ENCODE data around the gene TM9SF4.
A peak's percentile ranks its signal among the peaks of the same experiment; 100 is the strongest.

TM9SF4 gene

GRCh38 chr20:32130965-32131364 is 21.5 kb downstream of the TM9SF4 start:
- no peak for DNase-seq

- no peak for DNase-seq
Measured at GRCh38 chr20:32132911-32133549, 23.5 kb downstream of the TM9SF4 start.

DNA sequence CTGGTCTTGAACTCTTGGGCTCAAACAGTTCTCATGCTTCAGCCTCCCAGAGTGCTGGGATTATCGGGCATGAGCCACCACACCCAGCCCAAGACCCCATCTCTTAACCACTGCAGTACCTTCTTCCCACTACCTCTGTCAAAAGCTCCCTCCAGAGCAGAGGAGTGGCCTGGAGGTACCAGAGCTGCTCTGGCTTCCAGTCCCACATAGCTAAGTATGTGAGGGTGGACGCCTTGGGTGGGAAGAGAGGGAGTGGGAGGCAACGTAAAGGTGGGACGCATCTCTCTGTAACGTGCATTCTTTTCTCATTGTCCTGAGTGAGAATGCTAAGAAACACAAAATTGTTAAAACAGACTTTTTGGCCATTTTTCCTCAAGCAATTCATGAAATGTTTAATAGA is 24.5 kb downstream of the TM9SF4 start:
- DNase-seq, result no peak

DNA sequence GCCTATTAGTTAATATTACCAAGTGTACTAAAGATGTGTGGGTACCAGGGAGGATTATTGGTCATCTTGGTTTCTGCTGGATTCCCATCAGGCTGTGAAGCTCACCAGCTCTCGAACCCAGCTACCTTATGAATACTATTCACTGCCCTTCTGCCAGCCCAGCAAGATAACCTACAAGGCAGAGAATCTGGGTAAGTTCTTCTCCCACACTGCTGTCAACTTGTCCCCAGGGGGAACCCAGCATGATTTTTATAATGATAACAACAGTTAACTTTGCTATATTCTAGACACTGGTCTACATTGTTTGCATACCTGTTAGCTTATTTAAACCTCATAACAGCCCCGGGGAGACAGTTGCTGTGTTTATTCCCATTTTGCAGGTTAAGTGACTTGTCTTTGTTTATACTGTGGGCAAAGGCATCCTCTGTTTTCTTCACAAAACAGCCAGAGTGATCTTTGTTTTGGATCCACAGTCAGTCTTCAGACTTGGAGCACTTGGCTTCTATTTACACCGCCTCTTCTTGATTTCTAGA is 26.5 kb downstream of the TM9SF4 start:
- no peak for DNase-seq

DNA sequence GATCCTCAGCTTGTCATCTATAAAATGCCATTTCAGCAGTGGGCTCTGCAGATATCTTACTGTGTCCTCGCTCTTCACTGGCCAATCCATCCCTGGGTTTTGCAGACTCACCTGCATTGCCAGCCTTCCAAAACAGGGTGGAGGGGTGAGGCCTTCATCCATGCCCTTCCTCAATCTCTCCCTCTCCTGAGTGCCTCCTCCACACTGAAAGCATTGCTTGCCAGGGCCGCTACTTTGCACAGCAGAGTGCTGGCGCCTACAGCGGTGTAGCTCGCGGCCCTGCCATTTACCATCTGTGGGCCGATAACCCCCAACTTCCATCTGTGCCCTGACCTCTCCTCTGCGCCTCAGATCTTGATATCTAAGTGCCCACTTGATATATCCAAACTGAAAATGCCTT is 29.4 kb downstream of the TM9SF4 start:
- no peak for DNase-seq

DNA sequence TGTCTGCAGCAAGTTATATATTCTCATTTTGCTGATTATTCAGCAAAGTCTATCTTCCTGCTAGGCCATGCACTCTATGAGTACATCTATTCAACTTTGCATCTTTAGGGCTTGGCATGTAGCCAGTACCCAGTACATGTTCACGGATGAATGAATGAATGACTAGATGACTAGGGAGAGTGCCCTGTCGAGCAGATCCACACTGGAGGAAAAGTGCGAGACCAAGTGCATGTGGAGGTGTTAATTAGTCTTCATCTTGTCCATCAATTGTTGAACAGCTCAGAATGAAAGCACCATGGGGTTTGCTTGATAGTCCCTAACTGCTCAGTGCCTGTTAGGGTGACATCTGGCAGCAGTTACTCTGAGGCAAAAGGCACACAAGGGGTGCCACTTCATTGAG is 30.4 kb downstream of the TM9SF4 start:
- DNase-seq, result no peak

DNA sequence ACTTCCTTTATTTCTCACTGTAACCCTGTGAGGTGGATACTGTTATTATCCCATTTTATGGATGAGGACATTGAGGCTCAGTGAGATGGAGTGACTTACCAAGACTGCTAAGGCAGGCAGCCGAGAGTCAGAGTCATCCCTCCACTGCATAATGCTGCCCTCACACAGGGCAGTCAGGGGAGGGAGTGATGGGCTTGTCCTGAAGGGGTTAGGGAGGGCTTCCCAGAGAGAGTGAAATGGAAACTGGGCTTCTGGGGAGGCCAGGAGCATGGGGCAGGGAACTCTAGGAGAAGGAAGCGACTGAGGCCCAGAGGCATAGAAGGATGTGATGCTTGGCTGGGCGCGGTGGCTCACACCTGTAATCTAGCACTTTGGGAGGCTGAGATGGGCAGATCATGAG is 31.1 kb downstream of the TM9SF4 start:
- no peak for DNase-seq

DNA sequence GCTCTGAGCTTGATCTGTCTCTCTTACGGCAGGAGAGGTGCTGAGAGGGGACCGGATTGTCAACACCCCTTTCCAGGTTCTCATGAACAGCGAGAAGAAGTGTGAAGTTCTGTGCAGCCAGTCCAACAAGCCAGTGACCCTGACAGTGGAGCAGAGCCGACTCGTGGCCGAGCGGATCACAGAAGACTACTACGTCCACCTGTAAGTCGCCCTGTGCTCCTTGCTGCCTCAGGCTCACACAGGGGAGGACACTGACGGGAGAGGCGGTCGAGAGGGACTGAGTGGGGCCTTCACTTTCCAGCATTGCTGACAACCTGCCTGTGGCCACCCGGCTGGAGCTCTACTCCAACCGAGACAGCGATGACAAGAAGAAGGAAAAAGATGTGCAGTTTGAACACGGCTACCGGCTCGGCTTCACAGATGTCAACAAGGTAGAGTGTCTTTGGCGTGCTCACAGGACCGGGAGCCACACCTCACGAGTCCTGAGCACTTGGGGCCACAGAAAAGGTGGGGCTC is 32.0 kb downstream of the TM9SF4 start:
- no peak for DNase-seq

DNA sequence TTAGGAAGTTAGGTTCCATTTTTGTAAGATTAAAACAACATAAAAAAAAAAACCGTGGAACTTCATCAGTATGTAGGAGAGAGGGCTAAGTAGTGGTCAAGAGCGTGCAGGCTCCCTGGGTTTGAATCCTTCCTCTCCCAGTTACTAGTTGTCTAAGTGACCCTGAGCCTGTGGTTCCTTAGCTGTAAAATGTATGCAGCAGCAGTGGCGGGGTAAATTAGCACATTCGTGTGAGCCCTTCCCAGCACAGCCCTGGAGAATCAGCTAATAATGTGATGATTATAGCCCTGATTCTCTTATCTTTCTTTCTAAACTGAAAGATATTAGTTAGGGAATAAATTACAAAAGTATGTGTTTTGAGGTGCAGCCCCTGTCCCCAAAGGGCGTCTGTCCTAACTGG is 32.6 kb downstream of the TM9SF4 start:
- DNase-seq, result no peak

DNA sequence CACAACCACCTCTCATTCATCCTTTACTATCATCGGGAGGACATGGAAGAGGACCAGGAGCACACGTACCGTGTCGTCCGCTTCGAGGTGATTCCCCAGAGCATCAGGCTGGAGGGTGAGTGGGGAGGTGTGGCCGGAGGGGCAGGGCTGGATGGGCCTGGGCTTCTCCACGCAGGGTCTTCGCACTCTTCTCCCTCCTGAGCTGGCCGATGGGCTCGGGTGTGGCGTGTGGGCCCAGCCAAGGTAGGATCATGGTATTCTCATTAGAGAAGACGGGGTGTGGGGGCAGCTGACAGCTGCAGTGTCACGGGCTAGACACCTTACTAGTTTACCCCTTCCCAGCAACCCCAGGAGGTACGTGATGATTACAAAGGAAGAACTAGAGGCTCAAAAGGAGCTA is 33.5 kb downstream of the TM9SF4 start:
- DNase-seq, result no peak

DNA sequence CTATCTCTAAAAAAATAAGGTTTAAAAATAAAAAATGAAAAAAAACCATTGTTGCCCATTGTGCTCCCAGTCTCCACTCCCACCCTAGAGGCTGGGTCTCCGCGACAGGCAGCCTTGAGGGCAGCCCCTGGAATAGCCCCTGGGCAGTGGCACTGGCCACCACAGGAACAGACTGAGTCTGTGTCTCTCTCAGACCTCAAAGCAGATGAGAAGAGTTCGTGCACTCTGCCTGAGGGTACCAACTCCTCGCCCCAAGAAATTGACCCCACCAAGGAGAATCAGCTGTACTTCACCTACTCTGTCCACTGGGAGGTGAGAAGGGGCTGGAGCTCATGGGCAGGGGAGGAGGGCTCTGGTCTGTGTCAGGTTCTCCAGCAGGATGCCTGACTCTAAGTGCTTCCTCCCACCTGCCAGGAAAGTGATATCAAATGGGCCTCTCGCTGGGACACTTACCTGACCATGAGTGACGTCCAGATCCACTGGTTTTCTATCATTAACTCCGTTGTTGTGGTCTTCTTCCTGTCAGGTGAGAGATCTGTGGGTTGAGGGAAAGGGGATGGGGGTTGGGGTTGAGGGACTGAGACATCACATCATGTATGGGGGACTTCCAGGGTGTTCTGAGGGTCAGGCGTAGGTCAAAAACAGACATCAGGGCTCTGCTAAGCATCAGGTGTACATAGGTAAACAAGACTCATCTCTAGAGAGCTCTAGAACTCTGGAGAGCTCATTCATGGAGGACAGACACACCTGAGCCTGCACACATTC is 35.6 kb downstream of the TM9SF4 start:
- DNase-seq, result no peak

DNA sequence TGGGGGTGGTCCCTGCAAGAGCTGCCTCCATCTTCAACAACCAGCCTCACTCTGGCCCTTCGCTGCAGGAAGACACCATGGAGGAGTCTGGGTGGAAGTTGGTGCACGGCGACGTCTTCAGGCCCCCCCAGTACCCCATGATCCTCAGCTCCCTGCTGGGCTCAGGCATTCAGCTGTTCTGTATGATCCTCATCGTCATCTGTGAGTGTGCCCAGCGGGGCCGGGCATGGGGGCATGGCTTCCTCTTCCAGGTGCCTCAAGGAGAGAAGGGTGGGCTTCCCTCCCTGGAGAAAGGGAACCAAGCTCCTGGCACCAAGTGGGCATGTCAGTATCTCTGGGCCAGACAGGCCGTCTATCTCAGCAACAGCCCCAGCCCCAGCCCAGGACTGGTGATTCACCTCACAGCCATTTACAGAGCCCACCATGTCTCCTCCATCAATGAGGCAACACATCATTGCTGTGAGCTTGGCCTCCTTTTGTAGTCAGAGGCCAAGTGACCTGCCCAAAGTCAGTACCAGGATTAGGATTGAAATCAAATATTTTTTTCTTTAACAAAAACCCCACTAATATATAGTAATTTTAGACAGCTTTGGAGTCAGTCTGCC is 40.2 kb downstream of the TM9SF4 start:
- no peak for DNase-seq

DNA sequence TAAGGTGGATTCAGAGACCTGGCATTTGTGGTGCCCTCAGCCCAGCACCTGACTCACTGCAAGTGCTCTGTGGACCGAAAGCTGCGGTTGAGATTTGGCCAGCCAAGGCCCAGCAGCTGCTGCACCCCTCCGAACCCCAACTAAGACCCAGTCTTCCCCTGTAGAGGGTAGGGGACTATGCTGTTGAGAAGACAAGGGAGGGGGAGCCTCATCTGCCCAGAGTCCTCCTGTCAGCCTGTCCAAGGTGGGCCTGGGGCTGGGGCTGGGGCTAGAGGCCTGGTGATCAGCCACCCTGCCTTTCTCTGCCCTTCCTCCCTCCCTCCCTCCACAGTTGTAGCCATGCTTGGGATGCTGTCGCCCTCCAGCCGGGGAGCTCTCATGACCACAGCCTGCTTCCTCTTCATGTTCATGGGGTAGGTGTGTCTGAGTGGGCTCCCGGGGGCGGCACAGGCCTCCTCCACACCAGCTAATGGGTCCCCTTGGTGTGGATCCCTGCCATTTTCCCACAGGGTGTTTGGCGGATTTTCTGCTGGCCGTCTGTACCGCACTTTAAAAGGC is 40.9 kb downstream of the TM9SF4 start:
- no peak for DNase-seq

DNA sequence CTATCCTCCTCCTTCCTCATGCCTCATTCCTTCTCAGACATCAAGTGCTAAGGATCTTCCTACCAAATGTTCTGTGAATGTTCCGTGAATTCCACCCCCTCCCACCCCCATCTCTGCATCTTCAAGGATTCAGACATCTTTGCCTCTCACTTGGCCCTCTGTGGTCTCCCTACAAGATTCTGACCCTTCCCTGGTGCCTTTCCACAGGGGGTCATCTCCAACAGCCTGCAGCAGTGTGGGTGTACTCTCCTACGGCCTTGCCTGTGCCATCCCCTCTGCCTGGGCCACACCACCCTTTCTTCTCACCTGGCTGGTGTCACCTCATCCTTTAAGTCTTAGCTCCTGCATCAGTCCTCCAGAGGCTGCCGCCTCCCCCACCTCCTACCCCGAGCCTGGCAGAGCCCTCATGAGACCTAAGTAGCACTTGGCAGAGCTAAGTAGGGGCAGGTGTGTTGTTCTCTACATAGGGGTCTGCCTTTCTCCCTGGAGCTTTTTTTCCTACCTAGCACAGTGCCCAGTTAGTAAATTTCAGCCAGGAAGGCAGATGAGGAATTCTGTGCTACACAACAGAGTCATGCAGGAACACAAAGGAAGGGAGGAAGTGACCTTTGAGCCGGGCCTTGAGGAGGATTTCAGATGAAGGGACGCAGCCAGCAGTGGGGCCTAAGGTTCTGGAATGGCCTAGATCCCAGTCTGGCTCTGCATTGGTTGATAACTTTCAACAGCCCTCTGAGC is 43.1 kb downstream of the TM9SF4 start:
- DNase-seq, result no peak

DNA sequence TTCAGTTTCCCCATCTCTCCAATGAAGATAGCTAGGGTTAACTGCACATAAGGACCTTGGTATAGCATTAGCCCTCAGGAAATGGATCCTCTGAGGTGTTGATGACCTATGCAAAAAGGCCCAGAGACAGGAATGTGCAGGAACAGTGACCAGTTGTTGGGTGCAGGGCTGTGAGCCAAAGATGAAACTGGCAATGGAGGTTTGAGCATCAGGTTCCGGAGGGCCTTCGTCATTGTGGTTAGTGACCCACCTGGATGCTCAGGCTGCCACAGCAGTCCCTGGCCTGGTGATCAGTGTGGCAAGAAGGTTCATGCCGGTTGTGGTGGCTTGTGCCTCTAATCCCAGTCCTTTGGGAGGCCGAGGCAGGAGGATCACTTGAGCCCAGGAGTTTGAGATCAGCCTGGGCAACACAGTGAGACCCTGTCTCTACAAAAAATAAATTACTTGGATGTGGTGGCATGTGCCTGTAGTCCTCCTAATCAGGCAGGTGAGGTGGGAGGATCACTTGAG is 43.7 kb downstream of the TM9SF4 start:
- DNase-seq, result no peak

GRCh38 chr20:32153771-32154170 is 44.3 kb downstream of the TM9SF4 start:
- no peak for DNase-seq

DNA sequence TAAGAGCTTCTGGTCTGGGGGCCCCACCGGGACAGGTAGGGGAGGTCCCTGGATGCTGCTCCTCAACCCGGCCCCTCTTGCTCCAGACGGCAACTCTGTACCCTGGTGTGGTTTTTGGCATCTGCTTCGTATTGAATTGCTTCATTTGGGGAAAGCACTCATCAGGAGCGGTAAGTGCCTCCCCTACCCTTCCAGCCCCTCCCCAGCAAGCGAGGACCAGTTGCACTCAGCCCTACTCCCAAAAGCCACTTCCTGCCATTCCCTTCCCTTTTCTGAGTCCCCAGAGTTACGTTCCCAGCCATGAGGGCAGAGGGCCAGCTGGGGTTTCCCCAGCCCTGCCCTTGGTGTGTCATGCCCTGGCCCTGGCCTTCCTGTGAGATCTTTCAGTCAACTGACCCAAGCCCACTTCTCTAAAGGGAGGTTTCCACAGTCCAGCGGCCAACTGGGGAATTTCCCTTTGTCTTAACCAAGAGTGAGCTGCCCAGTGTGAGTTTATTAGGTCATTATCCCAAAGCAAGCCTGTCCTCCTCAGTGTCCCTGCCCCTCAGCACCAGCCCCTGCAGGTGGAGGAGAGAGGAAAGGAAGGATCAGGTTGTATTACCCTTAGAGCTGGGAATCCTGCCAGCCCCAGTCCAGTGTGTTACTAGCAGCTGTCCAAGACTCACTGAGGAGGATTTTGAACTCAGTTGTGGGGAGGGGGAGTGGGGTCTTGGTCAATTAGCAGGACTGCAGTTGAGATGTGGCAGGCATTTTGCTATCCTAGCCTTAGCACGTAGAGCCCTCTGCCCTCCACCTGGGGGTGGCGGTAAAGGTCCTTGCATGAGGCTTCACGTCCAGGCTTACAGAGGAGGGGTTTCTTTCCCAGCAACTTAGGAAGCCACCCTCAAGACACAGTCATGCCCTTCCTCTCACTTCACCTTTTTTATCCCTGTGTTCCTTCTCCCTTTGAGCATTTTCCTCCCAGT is 45.8 kb downstream of the TM9SF4 start:
- DNase-seq, result peak; percentile 16 to 21

- DNase-seq, result no peak
Measured at GRCh38 chr20:32157611-32158010, 48.1 kb downstream of the TM9SF4 start.

DNA sequence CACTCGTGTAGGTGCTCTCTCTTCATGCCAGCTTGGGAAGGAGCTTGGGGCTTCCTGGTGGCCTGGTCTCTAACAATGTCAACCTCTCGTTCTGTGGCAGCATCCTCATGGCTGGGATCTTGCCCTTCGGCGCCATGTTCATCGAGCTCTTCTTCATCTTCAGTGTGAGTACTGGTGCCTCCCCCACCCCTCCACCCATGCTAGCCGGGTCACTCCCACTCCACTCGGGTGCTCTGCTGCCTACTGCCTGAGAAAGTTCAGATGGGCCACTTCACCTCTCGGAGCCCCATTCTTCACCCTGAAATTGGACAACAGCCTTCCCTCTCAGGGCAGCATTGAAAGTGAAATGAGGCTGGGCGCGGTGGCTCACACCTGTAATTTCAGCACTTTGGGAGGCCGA is 48.8 kb downstream of the TM9SF4 start:
- no peak for DNase-seq

GRCh38 chr20:32158943-32159660 is 49.6 kb downstream of the TM9SF4 start:
- no peak for DNase-seq

GRCh38 chr20:32159766-32160221 is 50.3 kb downstream of the TM9SF4 start:
- DNase-seq, result no peak

Measured in activated CD4-positive, alpha-beta T cell treated with anti-CD3 and anti-CD28 coated beads for 4 hours (primary cell).